Measurements from ENCODE around the gene SMIM1.

- TF ChIP-seq CTCF (IDR thresholded peaks at IDR 0.05) (no peak), RFX5 (IDR thresholded peaks at IDR 0.05) (no peak), MAX (IDR thresholded peaks at IDR 0.05) (no peak), POLR2A (IDR thresholded peaks at IDR 0.05; ENCODE audit: low read length) (no peak), HES2 (IDR thresholded peaks at IDR 0.05) (no peak), KDM1A (IDR thresholded peaks at IDR 0.05; ENCODE audit: low read depth) (no peak), RCOR1 (IDR thresholded peaks at IDR 0.05; ENCODE audit: low read depth, low read length) (no peak), CHD2 (IDR thresholded peaks at IDR 0.05; ENCODE audit: low read length, partially characterized antibody) (no peak), EP300 (IDR thresholded peaks at IDR 0.05) (no peak), ELK1 (IDR thresholded peaks at IDR 0.05; ENCODE audit: low read depth, low read length) (no peak), CEBPB (IDR thresholded peaks at IDR 0.05) (no peak)
Measured at GRCh38 chr1:3814771-3815561, 42.4 kb downstream of the SMIM1 start.
